ENCODE measurements around the gene HS6ST2.

GRCh38 chrX:132967049-132967448 lies 8.6 kb upstream of the HS6ST2 start:
- TF ChIP-seq POLR2AphosphoS5 (IDR thresholded peaks at IDR 0.05) (no peak), CTCF (IDR thresholded peaks at IDR 0.05) (no peak)
